Gastroesophageal sphincter (tissue), 4 donors: ENCODE measurements around the gene NFAM1. TPM values are rescaled to one million over a fixed set of nuclear protein-coding genes. Genes with fewer than 3 reads are reported as not detected.

Source experiments
- ATAC-seq: fragments of 150-250 bp; one replicate; pipeline ENCODE4 v1.9.1; 2016; ENCODE audit warnings: mild to moderate bottlenecking, moderate library complexity
- H3K27ac ChIP-seq, 4 donors: fragments of 200-600 bp; sonication (generic) in 3 of 4; 1 replicate in 3 of 4; 2 replicates in 1 of 4; pipeline ENCODE4 v1.5.1; 2016 to 2019
- H3K27me3 ChIP-seq: fragments of 200-600 bp; sonication (generic); one replicate; pipeline ENCODE4 v1.5.1; 2019
- H3K36me3 ChIP-seq, 2 donors: fragments of 200-600 bp; sonication (generic); one replicate each; pipeline ENCODE4 v1.5.1; 2019; ENCODE audit warnings: control low read depth in 1 of 2
- H3K4me1 ChIP-seq, 3 donors: fragments of 200-600 bp; sonication (generic); 1 replicate in 2 of 3; 2 replicates in 1 of 3; pipeline ENCODE4 v1.5.1; 2016 to 2019; ENCODE audit warnings: control low read depth in 2 of 3
- H3K4me3 ChIP-seq, 2 donors: fragments of 200-600 bp; sonication (generic); one replicate each; pipeline ENCODE4 v1.5.1; 2019; ENCODE audit warnings: mild to moderate bottlenecking in 1 of 2, moderate library complexity in 1 of 2
- H3K9me3 ChIP-seq, 3 donors: fragments of 200-600 bp; sonication (generic); one replicate each; pipeline ENCODE4 v1.5.1; 2017 to 2019; ENCODE audit warnings: control low read depth in 2 of 3
- CTCF ChIP-seq, 4 experiments: fragments of 200-600 bp in 2 of 4; fragments of 450-650 bp in 2 of 4; sonication (generic) in 1 of 4; IDR thresholded peaks; one replicate each; pipeline ENCODE4 v1.5.1; 2017 to 2019; ENCODE audit warnings: antibody characterized with exemption in 4 of 4, mild to moderate bottlenecking in 2 of 4, moderate library complexity in 2 of 4
- EP300 ChIP-seq: sonication (generic); formaldehyde crosslinking; IDR thresholded peaks from one replicate; pipeline ENCODE4 v1.6.1; 2017; ENCODE audit warnings: antibody characterized with exemption, mild to moderate bottlenecking
- POLR2A ChIP-seq, 2 donors: fragments of 450-650 bp; IDR thresholded peaks; one replicate each; pipeline ENCODE4 v1.6.1; 2017; ENCODE audit warnings: antibody characterized with exemption in 2 of 2, mild to moderate bottlenecking in 2 of 2, moderate library complexity in 1 of 2
- POLR2AphosphoS5 ChIP-seq: sonication (generic); formaldehyde crosslinking; IDR thresholded peaks from one replicate; pipeline ENCODE4 v1.6.1; 2017; ENCODE audit warnings: antibody characterized with exemption
- WGBS, 2 donors: methylation state at CpG; one replicate each; pipeline ENCODE4 v1.1.5; 2018; ENCODE audit warnings: low coverage in 1 of 2; 5-methylcytosine and 5-hydroxymethylcytosine counted together
- total RNA-seq, 4 donors: library from RNA; depleted of rRNA; stranded (reverse); fragments of >200 nt; gene quantifications; one replicate each; pipeline ENCODE4 v1.1.0, GENCODE V29; 2016

Gene NFAM1
- total RNA-seq, 4 donors from 2014 or later, result 1.2 to 3.4 (median 2.7) TPM

GRCh38 chr22:42396621-42397331 lies 35.4 kb downstream of the NFAM1 start:
- Histone ChIP-seq H3K27ac (peak overlapping the region in 2 of 4 donors; percentile 47 to 69), H3K27me3 (peaks cover 12% of the 10 kb centered on the region), H3K4me3 (no peak overlapping the region), H3K36me3 (no peaks in the 10 kb centered on the region), H3K4me1 (no peaks in the 10 kb centered on the region), H3K9me3 (no peaks in the 10 kb centered on the region)
- ATAC-seq, result peak; percentile 65
- no peak for TF ChIP-seq CTCF (IDR thresholded peaks at IDR 0.05)
- TF ChIP-seq POLR2A (IDR thresholded peaks at IDR 0.05), result no peak
- TF ChIP-seq EP300, result no peak
- no peak for TF ChIP-seq POLR2AphosphoS5
- 38 to 60% methylated on average over 4 to 9 of the region's 24 CpGs for WGBS, 2 donors

DNA sequence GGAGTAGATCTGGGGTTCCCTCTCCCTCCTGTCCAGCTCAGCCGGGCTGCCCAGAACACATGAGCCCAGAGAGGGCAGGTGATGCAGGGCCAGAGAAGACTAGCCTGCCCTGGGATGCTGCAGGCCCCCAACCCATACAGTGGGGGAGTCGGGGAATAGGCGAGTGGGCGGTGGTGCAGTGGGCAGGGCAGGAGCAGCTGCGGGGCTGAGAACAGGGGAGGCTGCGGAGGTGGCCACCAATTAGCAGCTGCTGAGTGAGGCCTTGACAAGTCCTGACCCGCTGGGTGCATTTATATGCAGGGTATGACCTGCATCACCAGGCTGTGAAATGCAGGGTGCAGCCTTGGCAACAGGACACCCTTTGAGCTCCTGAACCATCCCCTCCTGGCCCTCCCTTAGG lies 43.1 kb downstream of the NFAM1 start:
- Histone ChIP-seq H3K9me3 (no peaks in the 10 kb centered on the region), H3K27me3 (no peaks in the 10 kb centered on the region), H3K36me3 (no peaks in the 10 kb centered on the region), H3K27ac (no peak overlapping the region), H3K4me3 (no peak overlapping the region), H3K4me1 (no peaks in the 10 kb centered on the region)
- ATAC-seq, result no peak
- TF ChIP-seq POLR2AphosphoS5 (no peak), CTCF (IDR thresholded peaks at IDR 0.05) (no peak), EP300 (no peak), POLR2A (IDR thresholded peaks at IDR 0.05) (no peak)
- 80% methylated on average over 2 of the region's 7 CpGs; no CpG with 5 or more reads in 1 of the 2 donors for WGBS, 2 donors

GRCh38 chr22:42388130-42388797 lies 43.9 kb downstream of the NFAM1 start:
- no peaks in the 10 kb centered on the region for H3K9me3 ChIP-seq
- no peaks in the 10 kb centered on the region for H3K4me1 ChIP-seq
- no peaks in the 10 kb centered on the region for H3K36me3 ChIP-seq
- H3K4me3 ChIP-seq, result no peak overlapping the region
- no peak for TF ChIP-seq EP300
- no peak for TF ChIP-seq CTCF (IDR thresholded peaks at IDR 0.05)
- TF ChIP-seq POLR2A (IDR thresholded peaks at IDR 0.05), result no peak
- TF ChIP-seq POLR2AphosphoS5, result no peak
- no peak for ATAC-seq
- 84 to 90% methylated on average over 4 to 10 of the region's 15 CpGs for WGBS, 2 donors
- H3K27me3 ChIP-seq, result no peaks in the 10 kb centered on the region
- no peak overlapping the region for H3K27ac ChIP-seq

DNA sequence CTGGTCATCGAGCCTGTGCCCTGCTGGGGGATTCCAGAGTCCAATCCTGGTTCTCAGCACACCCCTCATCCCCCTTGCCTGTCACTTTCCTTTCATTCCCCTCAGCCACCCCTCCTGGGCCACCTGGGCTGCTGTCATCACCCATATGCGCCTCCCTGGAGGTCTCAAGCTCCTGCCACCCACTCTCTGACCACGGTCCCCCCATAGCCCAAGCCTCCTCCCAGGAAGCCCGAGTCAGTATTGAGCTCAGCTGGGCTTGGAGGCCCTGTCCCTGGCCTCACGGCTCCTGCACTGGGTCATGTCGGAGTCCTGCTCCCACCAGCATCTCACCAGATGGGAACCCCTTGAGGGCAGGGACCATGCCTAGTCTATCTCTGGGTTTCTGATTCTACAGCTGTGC lies 44.6 kb downstream of the NFAM1 start:
- Histone ChIP-seq H3K4me1 (no peaks in the 10 kb centered on the region), H3K27me3 (no peaks in the 10 kb centered on the region), H3K9me3 (no peaks in the 10 kb centered on the region), H3K36me3 (no peaks in the 10 kb centered on the region), H3K27ac (no peak overlapping the region), H3K4me3 (no peak overlapping the region)
- WGBS, 2 donors, result 89% methylated on average over 3 of the region's 6 CpGs; no CpG with 5 or more reads in 1 of the 2 donors
- no peak for ATAC-seq
- no peak for TF ChIP-seq POLR2AphosphoS5
- TF ChIP-seq CTCF (IDR thresholded peaks at IDR 0.05), result no peak
- TF ChIP-seq EP300, result no peak
- TF ChIP-seq POLR2A (IDR thresholded peaks at IDR 0.05), result no peak

DNA sequence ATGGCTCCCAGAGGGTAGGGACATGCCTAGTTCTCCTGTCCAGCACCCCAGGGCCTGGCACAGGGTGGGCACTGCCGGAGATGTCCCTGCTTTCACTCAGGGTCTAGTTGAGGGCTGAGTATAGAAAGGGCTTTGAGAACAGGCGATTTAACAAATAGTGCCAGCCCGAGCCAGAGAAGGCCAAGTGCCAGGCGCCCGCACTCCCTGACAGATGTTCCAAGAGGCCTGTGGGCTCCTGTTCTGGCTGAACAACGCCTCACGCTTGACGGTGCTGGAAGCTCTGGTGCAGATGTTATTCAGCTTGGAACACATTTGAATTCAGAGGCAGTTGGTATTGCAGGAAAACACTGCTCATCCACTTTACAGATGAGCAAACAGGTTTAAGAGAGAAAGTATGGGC lies 46.5 kb downstream of the NFAM1 start:
- no peak overlapping the region for H3K27ac ChIP-seq
- WGBS, 2 donors, result 17 to 60% methylated on average over 1 of the region's 8 CpGs
- TF ChIP-seq EP300, result no peak
- TF ChIP-seq POLR2A (IDR thresholded peaks at IDR 0.05), result no peak
- no peak for TF ChIP-seq CTCF (IDR thresholded peaks at IDR 0.05)
- TF ChIP-seq POLR2AphosphoS5, result no peak

More for the DNA sequence above, 46.5 kb downstream of the NFAM1 start:
- H3K4me1 ChIP-seq, result no peaks in the 10 kb centered on the region
- no peaks in the 10 kb centered on the region for H3K27me3 ChIP-seq
- H3K4me3 ChIP-seq, result no peak overlapping the region
- ATAC-seq, result no peak
- no peaks in the 10 kb centered on the region for H3K9me3 ChIP-seq
- no peaks in the 10 kb centered on the region for H3K36me3 ChIP-seq
